ENCODE results near the gene FADS2. TPM values are rescaled to one million over a fixed set of nuclear protein-coding genes. Genes with fewer than 3 reads are reported as not detected.

The FADS2 gene
- total RNA-seq, 2 experiments from 2014 or later, result 128 to 135 TPM

- Mint-ChIP-seq H3K9me3 (no peaks in the 10 kb centered on the region), H3K36me3 (ENCODE audit: low read depth) (no peaks in the 10 kb centered on the region), H3K4me3 (no peak overlapping the region), H3K4me1 (no peaks in the 10 kb centered on the region), H3K27me3 (peaks cover 4% of the 10 kb centered on the region), H3K27ac (no peak overlapping the region)
- ChIA-PET CTCF (interaction anchor here (1.3 to 7.9 kb wide), 3 partner anchors 13 to 199 kb away, joined by 3 to 41 read pairs (median 7); no protein-coding TSS in a partner anchor), POLR2A (no interaction called here)
- DNase-seq, result no peak
These were observed 54.8 kb downstream of the FADS2 start for GRCh38 chr11:61882879-61883278.

GRCh38 chr11:61883327-61883726 lies 55.2 kb downstream of the FADS2 start:
- H3K4me1 Mint-ChIP-seq, result no peaks in the 10 kb centered on the region
- no peak overlapping the region for H3K27ac Mint-ChIP-seq
- no peak overlapping the region for H3K4me3 Mint-ChIP-seq
- CTCF ChIA-PET, result interaction anchor here (1.3 to 7.9 kb wide), 4 partner anchors 10 to 199 kb away, joined by 3 to 41 read pairs (median 5); no protein-coding TSS in a partner anchor
- no peaks in the 10 kb centered on the region for H3K9me3 Mint-ChIP-seq
- peaks cover 4% of the 10 kb centered on the region for H3K27me3 Mint-ChIP-seq
- POLR2A ChIA-PET, result no interaction called here
- no peaks in the 10 kb centered on the region for H3K36me3 Mint-ChIP-seq (ENCODE audit: low read depth)
- DNase-seq, result no peak

GRCh38 chr11:61883947-61884346 lies 55.8 kb downstream of the FADS2 start:
- Mint-ChIP-seq H3K4me1 (no peaks in the 10 kb centered on the region), H3K27ac (no peak overlapping the region), H3K27me3 (peaks cover 4% of the 10 kb centered on the region), H3K36me3 (ENCODE audit: low read depth) (no peaks in the 10 kb centered on the region), H3K4me3 (no peak overlapping the region), H3K9me3 (no peaks in the 10 kb centered on the region)
- ChIA-PET CTCF (interaction anchor here (1.3 to 7.9 kb wide), 3 partner anchors 9 to 198 kb away, joined by 3 to 41 read pairs (median 4); no protein-coding TSS in a partner anchor), POLR2A (no interaction called here)
- DNase-seq, result no peak

- no peaks in the 10 kb centered on the region for H3K4me1 Mint-ChIP-seq
- DNase-seq, result no peak
- H3K9me3 Mint-ChIP-seq, result no peaks in the 10 kb centered on the region
- CTCF ChIA-PET, result interaction anchor here (0.8 to 7.9 kb wide), 6 partner anchors 11 to 197 kb away, joined by 3 to 41 read pairs (median 4); no protein-coding TSS in a partner anchor
- no peaks in the 10 kb centered on the region for H3K36me3 Mint-ChIP-seq (ENCODE audit: low read depth)
- peaks cover 4% of the 10 kb centered on the region for H3K27me3 Mint-ChIP-seq
- no peak overlapping the region for H3K27ac Mint-ChIP-seq
- no peak overlapping the region for H3K4me3 Mint-ChIP-seq
- POLR2A ChIA-PET, result no interaction called here
These were observed 57.2 kb downstream of the FADS2 start for GRCh38 chr11:61885166-61885778.

GRCh38 chr11:61885784-61886580 lies 57.9 kb downstream of the FADS2 start:
- Mint-ChIP-seq H3K27ac (no peak overlapping the region), H3K36me3 (ENCODE audit: low read depth) (no peaks in the 10 kb centered on the region), H3K9me3 (no peaks in the 10 kb centered on the region), H3K27me3 (peaks cover 4% of the 10 kb centered on the region), H3K4me1 (peaks cover 2% of the 10 kb centered on the region), H3K4me3 (no peak overlapping the region)
- no peak for DNase-seq
- ChIA-PET CTCF (interaction anchor here (1.2 to 7.9 kb wide), 4 partner anchors 11 to 16 kb away, joined by 4 to 41 read pairs (median 4); no protein-coding TSS in a partner anchor), POLR2A (no interaction called here)

- Mint-ChIP-seq H3K9me3 (no peaks in the 10 kb centered on the region), H3K27me3 (peaks cover 4% of the 10 kb centered on the region), H3K4me1 (peaks cover 2% of the 10 kb centered on the region), H3K36me3 (ENCODE audit: low read depth) (no peaks in the 10 kb centered on the region), H3K27ac (no peak overlapping the region), H3K4me3 (no peak overlapping the region)
- ChIA-PET CTCF (interaction anchor here (1.2 to 1.8 kb wide), 4 partner anchors 10 to 12 kb away, joined by 4 to 6 read pairs (median 4); no protein-coding TSS in a partner anchor), POLR2A (no interaction called here)
- no peak for DNase-seq
These were observed 58.5 kb downstream of the FADS2 start for GRCh38 chr11:61886643-61887042.

- no peak for DNase-seq
- POLR2A ChIA-PET, result no interaction called here
- CTCF ChIA-PET, result interaction anchor here (1.4 to 1.5 kb wide), 3 partner anchors 11 to 194 kb away, joined by 3 to 6 read pairs (median 4); no protein-coding TSS in a partner anchor
- no peak overlapping the region for H3K27ac Mint-ChIP-seq
- H3K4me3 Mint-ChIP-seq, result no peak overlapping the region
- H3K9me3 Mint-ChIP-seq, result no peaks in the 10 kb centered on the region
- peaks cover 12% of the 10 kb centered on the region for H3K27me3 Mint-ChIP-seq
- no peaks in the 10 kb centered on the region for H3K36me3 Mint-ChIP-seq (ENCODE audit: low read depth)
- H3K4me1 Mint-ChIP-seq, result peaks cover 2% of the 10 kb centered on the region
These were observed 59.9 kb downstream of the FADS2 start for GRCh38 chr11:61887839-61888494.

- ChIA-PET CTCF (interaction anchor here (1.4 to 2.9 kb wide), 2 partner anchors 11 to 193 kb away, joined by 3 to 13 read pairs; no protein-coding TSS in a partner anchor), POLR2A (no interaction called here)
- no peak overlapping the region for H3K4me3 Mint-ChIP-seq
- no peak for DNase-seq
- H3K27me3 Mint-ChIP-seq, result peaks cover 12% of the 10 kb centered on the region
- H3K36me3 Mint-ChIP-seq (ENCODE audit: low read depth), result no peaks in the 10 kb centered on the region
- no peak overlapping the region for H3K27ac Mint-ChIP-seq
- peaks cover 2% of the 10 kb centered on the region for H3K4me1 Mint-ChIP-seq
- no peaks in the 10 kb centered on the region for H3K9me3 Mint-ChIP-seq
These were observed 60.5 kb downstream of the FADS2 start for GRCh38 chr11:61888590-61888989.

- Mint-ChIP-seq H3K9me3 (no peaks in the 10 kb centered on the region), H3K36me3 (ENCODE audit: low read depth) (no peaks in the 10 kb centered on the region), H3K27ac (no peak overlapping the region), H3K4me1 (peaks cover 2% of the 10 kb centered on the region), H3K4me3 (peak overlapping the region; percentile 45), H3K27me3 (peaks cover 14% of the 10 kb centered on the region)
- POLR2A ChIA-PET, result no interaction called here
- CTCF ChIA-PET, result interaction anchor here (0.6 to 2.9 kb wide), 3 partner anchors 9 to 223 kb away, joined by 3 to 13 read pairs (median 3); no protein-coding TSS in a partner anchor
- no peak for DNase-seq
These were observed 61.7 kb downstream of the FADS2 start for GRCh38 chr11:61889831-61890230.

- no peak overlapping the region for H3K27ac Mint-ChIP-seq
- peak overlapping the region; percentile 74 for H3K4me3 Mint-ChIP-seq
- DNase-seq, result peak; percentile 46
- no peaks in the 10 kb centered on the region for H3K36me3 Mint-ChIP-seq (ENCODE audit: low read depth)
- CTCF ChIA-PET, result interaction anchor here (0.6 to 2.9 kb wide), 4 partner anchors 8 to 222 kb away, joined by 3 to 13 read pairs (median 3); no protein-coding TSS in a partner anchor
- H3K4me1 Mint-ChIP-seq, result peaks cover 2% of the 10 kb centered on the region
- no peaks in the 10 kb centered on the region for H3K9me3 Mint-ChIP-seq
- POLR2A ChIA-PET, result no interaction called here
- H3K27me3 Mint-ChIP-seq, result peaks cover 14% of the 10 kb centered on the region
These were observed 62.6 kb downstream of the FADS2 start for GRCh38 chr11:61890529-61891330.

GRCh38 chr11:61891331-61892084 lies 63.4 kb downstream of the FADS2 start, which contains the start of gene FADS3:
FADS3 (minus strand) TSS chr11:61891545; CDS start chr11:61891381, 164 bp downstream.
- Mint-ChIP-seq H3K36me3 (ENCODE audit: low read depth) (no peaks in the 10 kb centered on the region), H3K27ac (no peak within 1 kb of the TSS), H3K4me3 (peak within 1 kb of the TSS; percentile 74), H3K27me3 (peaks cover 14% of the 10 kb centered on the region), H3K4me1 (peaks cover 2% of the 10 kb centered on the region), H3K9me3 (no peaks in the 10 kb centered on the region)
- DNase-seq, result peak; percentile 59
- POLR2A ChIA-PET, result no interaction called here
- CTCF ChIA-PET, result interaction anchor here (0.7 to 2.9 kb wide), 5 partner anchors 8 to 99 kb away, joined by 3 to 13 read pairs (median 3); partner anchors contain the start of gene TMEM258

All from activated CD4-positive, alpha-beta T cell treated with anti-CD3 and anti-CD28 coated beads, Interleukin-2, amount 10 ng/mL, durations not matched to agents 7 days and 5 days (primary cell).